Cardiac muscle cell (in vitro differentiated cells and primary cell): Measurements from ENCODE around the gene PPM1J. TPM values are rescaled to one million over a fixed set of nuclear protein-coding genes. Genes with fewer than 3 reads are reported as not detected.

ENCODE experiments used
- DNase-seq, 2 donors: peaks; one replicate each; pipeline versions ENCODE4 v3.0.0 to v3.0.0-alpha.2; 2010 to 2017; ENCODE audit warnings: low read depth in 1 of 2, low spot score in 1 of 2
- H3K27ac ChIP-seq: fragments of 200-600 bp; sonication (generic); 2 replicates; pipeline ENCODE4 v1.5.1; 2016
- H3K27me3 ChIP-seq: fragments of 200-600 bp; sonication (generic); 2 replicates; pipeline ENCODE4 v1.6.0; 2016; ENCODE audit warnings: control low read depth
- H3K36me3 ChIP-seq: fragments of 200-600 bp; sonication (generic); 2 replicates; pipeline ENCODE4 v1.5.1; 2016; ENCODE audit warnings: control low read depth
- H3K4me1 ChIP-seq: fragments of 200-600 bp; sonication (generic); 2 replicates; pipeline ENCODE4 v1.8.1; 2017; ENCODE audit warnings: low read depth, mild to moderate bottlenecking, mixed run types
- H3K4me3 ChIP-seq: fragments of 200-600 bp; sonication (generic); 2 replicates; pipeline ENCODE4 v1.5.1; 2016; ENCODE audit warnings: mild to moderate bottlenecking
- H3K9me3 ChIP-seq: fragments of 200-600 bp; sonication (generic); 2 replicates; pipeline ENCODE4 v1.5.1; 2017; ENCODE audit warnings: low read depth, mild to moderate bottlenecking, control low read depth
- CTCF ChIP-seq: IDR thresholded peaks from 2 replicates; pipeline ENCODE4 v1.5.1; 2012; ENCODE audit warnings: low read depth, mild to moderate bottlenecking, low read length
- polyA plus RNA-seq: library from polyadenylated mRNA; unstranded; fragments of >200 nt; fragmentation: Nextera tagmentation; extraction: Ambion mirVana; gene quantifications from 2 replicates; pipeline ENCODE4 v1.2.1, GENCODE V29; 2016
- total RNA-seq: library from RNA; depleted of rRNA; stranded (reverse); fragments of >200 nt; gene quantifications from 2 replicates; pipeline ENCODE4 v1.2.3, GENCODE V29; 2016

PPM1J gene
- total and polyA plus RNA-seq, 2 experiments from 2014 or later, result 20.1 to 21.9 TPM

GRCh38 chr1:112698366-112699310, 16.5 kb downstream of the PPM1J start:
- no peak overlapping the region for H3K4me3 ChIP-seq
- H3K27me3 ChIP-seq, result no peaks in the 10 kb centered on the region
- peaks cover 36% of the 10 kb centered on the region for H3K4me1 ChIP-seq
- peaks cover 23% of the 10 kb centered on the region for H3K36me3 ChIP-seq
- TF ChIP-seq CTCF, result no peak
- peak overlapping the region; percentile 91 for H3K27ac ChIP-seq
- no peaks in the 10 kb centered on the region for H3K9me3 ChIP-seq
- peak in 1 of 2 donors; percentile 60 for DNase-seq

DNA sequence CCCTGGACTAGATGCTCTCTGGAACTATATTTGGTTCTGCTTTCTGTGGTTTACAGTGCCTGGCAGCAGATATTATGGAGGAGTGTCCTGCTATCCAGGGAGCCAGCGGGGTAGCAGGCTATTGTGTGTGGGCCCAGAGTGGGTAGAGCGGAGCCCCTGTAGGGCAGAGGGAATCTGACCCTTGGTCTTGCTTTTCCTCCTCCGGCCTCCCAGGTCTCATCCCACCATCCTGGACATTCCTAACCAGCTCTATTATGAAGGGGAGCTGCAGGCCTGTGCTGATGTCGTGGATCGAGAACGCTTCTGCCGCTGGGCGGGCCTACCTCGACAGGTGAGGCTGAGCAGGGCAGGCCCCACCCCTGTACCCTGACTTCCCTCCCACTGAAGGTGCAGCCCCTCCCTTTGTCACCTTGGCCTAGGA, 17.3 kb downstream of the PPM1J start:
- Histone ChIP-seq H3K4me3 (no peak overlapping the region), H3K36me3 (peaks cover 26% of the 10 kb centered on the region)

DNA sequence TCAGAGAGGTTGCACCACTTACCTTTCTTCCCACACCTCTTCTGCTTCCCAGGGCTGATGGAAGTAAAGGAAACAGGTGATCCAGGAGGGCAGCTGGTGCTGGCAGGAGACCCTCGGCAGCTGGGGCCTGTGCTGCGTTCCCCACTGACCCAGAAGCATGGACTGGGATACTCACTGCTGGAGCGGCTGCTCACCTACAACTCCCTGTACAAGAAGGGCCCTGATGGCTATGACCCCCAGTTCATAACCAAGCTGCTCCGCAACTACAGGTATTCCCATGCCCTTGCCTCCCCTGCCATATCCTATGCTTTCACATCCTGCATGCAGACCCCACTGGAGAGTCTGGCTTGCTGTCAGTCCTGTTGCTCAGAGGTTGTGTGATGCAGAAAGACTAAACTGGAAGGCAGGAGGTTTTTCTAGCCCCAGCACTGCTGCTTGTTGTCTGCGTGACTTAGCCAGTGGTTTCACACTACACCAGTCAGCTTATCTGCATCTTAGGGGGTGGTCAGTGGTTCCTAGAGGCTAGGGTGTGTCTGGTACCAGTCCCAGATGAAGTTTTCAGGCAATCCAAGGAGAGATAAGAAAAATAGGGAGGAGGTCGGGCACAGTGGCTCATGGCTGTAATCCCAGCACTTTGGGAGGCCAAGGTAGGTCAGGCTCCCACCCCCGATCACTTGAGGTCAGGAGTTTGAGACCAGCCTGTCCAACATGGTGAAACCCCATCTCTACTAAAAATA, 18.4 kb downstream of the PPM1J start:
- DNase-seq, result no peak
- TF ChIP-seq CTCF, result no peak
- peaks cover 37% of the 10 kb centered on the region for H3K36me3 ChIP-seq
- no peak overlapping the region for H3K4me3 ChIP-seq
- H3K27ac ChIP-seq, result peak overlapping the region; percentile 91
- no peaks in the 10 kb centered on the region for H3K27me3 ChIP-seq
- peaks cover 36% of the 10 kb centered on the region for H3K4me1 ChIP-seq
- no peaks in the 10 kb centered on the region for H3K9me3 ChIP-seq

More for the DNA sequence above, 17.3 kb downstream of the PPM1J start:
- Histone ChIP-seq H3K27me3 (no peaks in the 10 kb centered on the region), H3K4me1 (peaks cover 36% of the 10 kb centered on the region), H3K9me3 (no peaks in the 10 kb centered on the region), H3K27ac (peak overlapping the region; percentile 91)
- DNase-seq, result no peak
- TF ChIP-seq CTCF, result no peak

DNA sequence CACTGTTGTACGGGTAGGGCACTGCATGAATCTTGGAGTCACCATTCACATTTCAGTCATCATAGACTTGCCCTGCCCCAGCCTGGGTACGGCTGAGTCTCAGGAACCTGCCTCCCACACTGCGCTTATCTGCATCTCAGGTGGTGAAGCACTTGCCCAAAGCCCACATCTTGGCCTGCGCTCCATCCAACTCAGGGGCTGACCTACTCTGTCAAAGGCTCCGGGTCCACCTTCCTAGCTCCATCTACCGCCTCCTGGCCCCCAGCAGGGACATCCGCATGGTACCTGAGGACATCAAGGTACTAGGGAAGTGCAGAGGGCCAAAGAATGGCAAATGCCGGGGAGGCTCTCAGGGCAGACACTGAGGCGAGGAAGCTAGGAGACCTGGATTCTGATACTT, 19.9 kb downstream of the PPM1J start:
- no peak for TF ChIP-seq CTCF

DNA sequence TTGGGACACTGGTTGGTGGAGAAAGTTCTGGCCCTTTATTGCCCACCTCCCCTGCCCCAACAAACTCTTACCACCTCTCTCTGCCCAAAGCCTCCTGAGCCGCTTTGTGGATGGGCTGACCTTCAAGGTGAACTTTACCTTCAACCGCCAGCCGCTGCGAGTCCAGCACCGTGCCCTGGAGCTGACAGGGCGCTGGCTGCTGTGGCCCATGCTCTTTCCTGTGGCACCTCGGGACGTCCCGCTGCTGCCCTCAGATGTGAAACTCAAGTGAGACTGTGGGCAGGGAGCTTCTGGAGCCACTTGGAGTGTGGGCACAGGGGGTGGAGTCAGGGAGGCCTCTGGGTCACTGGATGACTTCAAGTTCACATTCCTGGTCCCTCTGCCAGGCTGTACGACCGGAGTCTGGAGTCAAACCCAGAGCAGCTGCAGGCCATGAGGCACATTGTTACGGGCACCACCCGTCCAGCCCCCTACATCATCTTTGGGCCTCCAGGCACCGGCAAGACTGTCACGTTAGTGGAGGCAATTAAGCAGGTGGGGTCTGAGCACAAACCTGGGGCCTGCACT, 20.7 kb downstream of the PPM1J start:
- no peak overlapping the region for H3K4me3 ChIP-seq
- H3K27me3 ChIP-seq, result no peaks in the 10 kb centered on the region
- no peaks in the 10 kb centered on the region for H3K9me3 ChIP-seq
- DNase-seq, result no peak
- H3K4me1 ChIP-seq, result peaks cover 18% of the 10 kb centered on the region
- TF ChIP-seq CTCF, result no peak
- peaks cover 43% of the 10 kb centered on the region for H3K36me3 ChIP-seq
- no peak overlapping the region for H3K27ac ChIP-seq

More for the DNA sequence above, 19.9 kb downstream of the PPM1J start:
- H3K27me3 ChIP-seq, result no peaks in the 10 kb centered on the region
- H3K4me1 ChIP-seq, result peaks cover 26% of the 10 kb centered on the region
- no peak for DNase-seq
- H3K36me3 ChIP-seq, result peaks cover 43% of the 10 kb centered on the region
- H3K9me3 ChIP-seq, result no peaks in the 10 kb centered on the region
- H3K4me3 ChIP-seq, result no peak overlapping the region
- H3K27ac ChIP-seq, result no peak overlapping the region
